Activated CD8-positive, alpha-beta T cell treated with anti-CD3 and anti-CD28 coated beads for 36 hours (primary cell): ENCODE data around the gene PTPN2. TPM values are rescaled to one million over a fixed set of nuclear protein-coding genes. Genes with fewer than 3 reads are reported as not detected.
"Not testable (repeated sequence)": the region's sequence is repeated elsewhere in the genome, so short reads cannot be mapped to it uniquely, and the experiment has no call there.

Experiments
- ATAC-seq: fragments of 200-7000 bp; cut with Tn5 transposase; one replicate; pipeline ENCODE4 v1.10.0; 2021; ENCODE audit warnings: mild to moderate bottlenecking, moderate library complexity
- CTCF ChIA-PET: fragments of 350-600 bp; sonication (Branson Sonifier 250); formaldehyde crosslinking; loops from one replicate; lab custom pipeline; 2021; ENCODE audit warnings: antibody characterized with exemption; lab: Charles Lee
- POLR2A ChIA-PET: fragments of 350-600 bp; sonication (Branson Sonifier 250); formaldehyde crosslinking; loops from one replicate; lab custom pipeline; 2021; ENCODE audit warnings: antibody characterized with exemption; lab: Charles Lee
- DNase-seq: peaks from one replicate; pipeline ENCODE4 v3.0.0-alpha.2; 2020
- H3K27ac Mint-ChIP-seq: one replicate; pipeline ENCODE4 v1.8.0; 2021; ENCODE audit warnings: mild to moderate bottlenecking, mixed read lengths
- H3K27me3 Mint-ChIP-seq: one replicate; pipeline ENCODE4 v1.8.0; 2021; ENCODE audit warnings: mixed read lengths
- H3K36me3 Mint-ChIP-seq: one replicate; pipeline ENCODE4 v1.8.0; 2021; ENCODE audit warnings: low read depth, mixed read lengths
- H3K4me1 Mint-ChIP-seq: one replicate; pipeline ENCODE4 v1.8.0; 2021; ENCODE audit warnings: low read depth, mixed read lengths
- H3K4me3 Mint-ChIP-seq: one replicate; pipeline ENCODE4 v1.8.0; 2021; ENCODE audit warnings: mild to moderate bottlenecking, moderate library complexity, mixed read lengths
- H3K9me3 Mint-ChIP-seq: one replicate; pipeline ENCODE4 v1.8.0; 2021; ENCODE audit warnings: mixed read lengths
- intact Hi-C: fragments of 100-400 bp; cut with micrococcal nuclease; formaldehyde crosslinking; loops from one replicate; pipeline ENCODE4 v1.10.0; 2022
- total RNA-seq, 2 experiments: library from RNA; stranded (reverse); gene quantifications; one replicate each; pipeline ENCODE4 v1.2.3, GENCODE V29; 2021
- TF ChIP-seq, protein P1 (sequence below): fragments of 200-600 bp; IDR thresholded peaks from one replicate; pipeline ENCODE4 v1.8.0; 2022; ENCODE audit warnings: antibody characterized with exemption, mild to moderate bottlenecking

Gene PTPN2
- total RNA-seq, 2 experiments from 2014 or later: 50.8 to 55.8 TPM

GRCh38 chr18:12907258-12907925, 23.4 kb upstream of the PTPN2 start:
- Mint-ChIP-seq H3K27me3 (no peaks in the 10 kb centered on the region), H3K36me3 (peaks cover 2% of the 10 kb centered on the region), H3K4me1 (peaks cover 12% of the 10 kb centered on the region), H3K9me3 (no peaks in the 10 kb centered on the region), H3K27ac (no peak overlapping the region), H3K4me3 (no peak overlapping the region)
- DNase-seq (no peak), ATAC-seq (no peak)
- ChIA-PET CTCF (interaction anchor here (1.0 to 1.8 kb wide), 4 partner anchors 11 to 17 kb away, joined by 3 to 11 read pairs (median 4); no protein-coding TSS in a partner anchor), POLR2A (interaction anchor here (1.1 to 1.3 kb wide), 2 partner anchors 23 to 29 kb away, joined by 3 read pairs; partner anchors contain the start of gene PTPN2)
- TF ChIP-seq, protein P1, sequence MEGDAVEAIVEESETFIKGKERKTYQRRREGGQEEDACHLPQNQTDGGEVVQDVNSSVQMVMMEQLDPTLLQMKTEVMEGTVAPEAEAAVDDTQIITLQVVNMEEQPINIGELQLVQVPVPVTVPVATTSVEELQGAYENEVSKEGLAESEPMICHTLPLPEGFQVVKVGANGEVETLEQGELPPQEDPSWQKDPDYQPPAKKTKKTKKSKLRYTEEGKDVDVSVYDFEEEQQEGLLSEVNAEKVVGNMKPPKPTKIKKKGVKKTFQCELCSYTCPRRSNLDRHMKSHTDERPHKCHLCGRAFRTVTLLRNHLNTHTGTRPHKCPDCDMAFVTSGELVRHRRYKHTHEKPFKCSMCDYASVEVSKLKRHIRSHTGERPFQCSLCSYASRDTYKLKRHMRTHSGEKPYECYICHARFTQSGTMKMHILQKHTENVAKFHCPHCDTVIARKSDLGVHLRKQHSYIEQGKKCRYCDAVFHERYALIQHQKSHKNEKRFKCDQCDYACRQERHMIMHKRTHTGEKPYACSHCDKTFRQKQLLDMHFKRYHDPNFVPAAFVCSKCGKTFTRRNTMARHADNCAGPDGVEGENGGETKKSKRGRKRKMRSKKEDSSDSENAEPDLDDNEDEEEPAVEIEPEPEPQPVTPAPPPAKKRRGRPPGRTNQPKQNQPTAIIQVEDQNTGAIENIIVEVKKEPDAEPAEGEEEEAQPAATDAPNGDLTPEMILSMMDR: no peak
- intact Hi-C loops: no loop called here

GRCh38 chr18:12906773-12907172, 22.7 kb upstream of the PTPN2 start:
- POLR2A ChIA-PET: interaction anchor here (1.1 to 1.3 kb wide), 3 partner anchors 23 to 49 kb away, joined by 3 read pairs; partner anchors contain the start of gene PTPN2
- intact Hi-C loops: no loop called here

DNA sequence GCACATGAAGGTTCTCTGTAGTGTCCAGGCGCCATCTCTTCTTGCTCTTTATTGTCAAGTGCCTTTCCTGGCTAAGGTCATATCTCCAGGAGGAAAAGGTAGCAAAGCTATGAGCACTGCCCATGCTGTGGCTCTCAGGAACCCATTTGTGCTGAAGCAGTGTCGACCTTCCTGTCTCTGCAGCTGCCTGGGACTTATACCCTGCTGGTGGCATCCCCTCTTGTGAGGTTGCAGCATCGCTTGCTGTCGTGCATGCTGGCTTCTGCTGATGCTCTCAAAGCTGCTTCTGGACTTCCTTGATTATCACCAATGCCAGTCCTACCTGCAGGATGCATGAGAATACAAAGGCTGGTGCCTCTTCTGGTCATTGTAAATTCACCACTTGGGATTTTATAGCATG, 22.1 kb upstream of the PTPN2 start:
- Mint-ChIP-seq H3K36me3 (no peaks in the 10 kb centered on the region), H3K4me3 (no peak overlapping the region), H3K4me1 (peaks cover 9% of the 10 kb centered on the region), H3K27ac (no peak overlapping the region), H3K27me3 (no peaks in the 10 kb centered on the region), H3K9me3 (no peaks in the 10 kb centered on the region)
- TF ChIP-seq, protein P1: no peak
- POLR2A ChIA-PET: interaction anchor here (1.1 to 1.3 kb wide), 3 partner anchors 22 to 49 kb away, joined by 3 read pairs; partner anchors contain the start of gene PTPN2
- CTCF ChIA-PET: interaction anchor here (0.6 to 1.4 kb wide), 2 partner anchors 12 to 13 kb away, joined by 3 read pairs; no protein-coding TSS in a partner anchor
- intact Hi-C loops: no loop called here
- ATAC-seq (no peak), DNase-seq (no peak)

More at GRCh38 chr18:12906773-12907172, 22.7 kb upstream of the PTPN2 start:
- H3K27ac Mint-ChIP-seq: no peak overlapping the region
- CTCF ChIA-PET: interaction anchor here (0.6 to 1.4 kb wide), 3 partner anchors 12 to 14 kb away, joined by 3 to 4 read pairs (median 3); no protein-coding TSS in a partner anchor
- TF ChIP-seq, protein P1: no peak
- peaks cover 2% of the 10 kb centered on the region for H3K36me3 Mint-ChIP-seq
- no peaks in the 10 kb centered on the region for H3K9me3 Mint-ChIP-seq
- ATAC-seq (no peak), DNase-seq (no peak)
- H3K27me3 Mint-ChIP-seq: no peaks in the 10 kb centered on the region
- peaks cover 12% of the 10 kb centered on the region for H3K4me1 Mint-ChIP-seq
- no peak overlapping the region for H3K4me3 Mint-ChIP-seq

GRCh38 chr18:12904012-12904516, 20.0 kb upstream of the PTPN2 start:
- ChIA-PET CTCF (interaction anchor here (1.0 to 3.1 kb wide), 9 partner anchors 10 to 229 kb away, joined by 3 to 20 read pairs (median 3); no protein-coding TSS in a partner anchor), POLR2A (interaction anchor here (0.9 to 1.1 kb wide), 2 partner anchors 21 to 23 kb away, joined by 3 read pairs; no protein-coding TSS in a partner anchor)
- no peaks in the 10 kb centered on the region for H3K9me3 Mint-ChIP-seq
- peak; percentile 82 for ATAC-seq
- H3K27me3 Mint-ChIP-seq: no peaks in the 10 kb centered on the region
- peak overlapping the region; percentile 60 for H3K27ac Mint-ChIP-seq
- intact Hi-C loops: no loop called here
- H3K4me3 Mint-ChIP-seq: peak overlapping the region; percentile 48
- DNase-seq: peak; percentile 77
- H3K36me3 Mint-ChIP-seq: no peaks in the 10 kb centered on the region
- peaks cover 4% of the 10 kb centered on the region for H3K4me1 Mint-ChIP-seq
- TF ChIP-seq, protein P1: no peak

DNA sequence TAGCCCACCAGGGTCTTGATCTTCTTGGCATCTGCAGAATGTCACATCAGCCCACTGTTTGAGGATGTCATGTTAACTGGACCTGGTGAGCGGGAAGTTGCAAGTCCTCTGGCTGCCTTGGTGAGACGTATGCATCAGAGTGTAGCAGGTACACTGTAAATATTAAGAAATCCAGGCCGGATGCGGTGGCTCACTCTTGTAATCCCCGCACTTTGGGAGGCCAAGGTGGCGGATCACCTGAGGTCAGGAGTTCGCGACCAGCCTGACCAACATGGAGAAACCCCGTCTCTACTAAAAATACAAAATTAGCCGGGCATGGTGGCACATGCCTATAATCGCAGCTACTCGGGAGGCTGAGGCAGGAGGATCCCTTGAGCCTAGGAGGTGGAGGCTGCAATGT, 17.2 kb upstream of the PTPN2 start:
- DNase-seq, intact Hi-C loops, H3K27me3 Mint-ChIP-seq, H3K27ac Mint-ChIP-seq, POLR2A ChIA-PET, ATAC-seq, H3K36me3 Mint-ChIP-seq, H3K9me3 Mint-ChIP-seq, H3K4me1 Mint-ChIP-seq, H3K4me3 Mint-ChIP-seq: not testable (repeated sequence)
- CTCF ChIA-PET: interaction anchor here (1.6 to 3.1 kb wide), 2 partner anchors 33 to 174 kb away, joined by 8 to 12 read pairs; no protein-coding TSS in a partner anchor

GRCh38 chr18:12896784-12897333, 12.8 kb upstream of the PTPN2 start:
- intact Hi-C loops: not testable (repeated sequence)
- peak; percentile 21 for ATAC-seq
- peak overlapping the region; percentile 38 for H3K4me3 Mint-ChIP-seq

More at GRCh38 chr18:12896784-12897333, 12.8 kb upstream of the PTPN2 start:
- CTCF ChIA-PET: interaction anchor here (0.6 to 3.6 kb wide), 2 partner anchors 33 to 37 kb away, joined by 3 to 16 read pairs; no protein-coding TSS in a partner anchor
- H3K27ac Mint-ChIP-seq, H3K9me3 Mint-ChIP-seq, DNase-seq, H3K36me3 Mint-ChIP-seq, POLR2A ChIA-PET: not testable (repeated sequence)
- Mint-ChIP-seq H3K27me3 (peaks cover 16% of the 10 kb centered on the region), H3K4me1 (peaks cover 15% of the 10 kb centered on the region)
